GM18909 (cell line): ENCODE results near the gene PHRF1.

Source experiments
- ATAC-seq: cut with Tn5 transposase; IDR thresholded peaks from one replicate; pipeline ENCODE4 v1.9.1; 2021; ENCODE audit warnings: mild to moderate bottlenecking; ENCODE audit not compliant: unreplicated experiment, poor library complexity

PHRF1 gene

GRCh38 chr11:575996-576768, at the start of gene PHRF1:
Gene PHRF1 (plus strand): TSS chr11:576470. CDS start chr11:581513, 5,043 bp downstream.
- peak; percentile 85 for ATAC-seq

- no peak for ATAC-seq
Observed at GRCh38 chr11:528166-528814, 48.0 kb upstream of the PHRF1 start.

GRCh38 chr11:528815-529727, 47.2 kb upstream of the PHRF1 start:
- no peak for ATAC-seq

- no peak for ATAC-seq
Observed at GRCh38 chr11:529728-530411, 46.4 kb upstream of the PHRF1 start.

- no peak for ATAC-seq
Observed at GRCh38 chr11:530960-531831, 45.1 kb upstream of the PHRF1 start.

- no peak for ATAC-seq
Observed at GRCh38 chr11:531919-532526, 44.2 kb upstream of the PHRF1 start.

GRCh38 chr11:532527-532985, 43.7 kb upstream of the PHRF1 start:
- no peak for ATAC-seq

- no peak for ATAC-seq
Observed at GRCh38 chr11:532986-533585, 43.2 kb upstream of the PHRF1 start.

- no peak for ATAC-seq
Observed at GRCh38 chr11:533586-534395, 42.5 kb upstream of the PHRF1 start.

GRCh38 chr11:534396-535209, 41.7 kb upstream of the PHRF1 start:
- peak; percentile 1 for ATAC-seq

GRCh38 chr11:535210-535518, 41.1 kb upstream of the PHRF1 start:
- ATAC-seq = peak; percentile 22

GRCh38 chr11:535519-536454, 40.5 kb upstream of the PHRF1 start, which contains the start of gene HRAS:
Gene HRAS (minus strand): TSS chr11:535576.
- ATAC-seq = peak; percentile 74

- ATAC-seq = peak; percentile 47
Observed at GRCh38 chr11:536841-537621, 39.2 kb upstream of the PHRF1 start, which contains the start of gene LRRC56. Gene LRRC56 (plus strand): TSS chr11:537527. CDS start chr11:540685, 3,158 bp downstream.

GRCh38 chr11:537622-538430, 38.4 kb upstream of the PHRF1 start:
- no peak for ATAC-seq
